A549 (cell line): Measurements from ENCODE around the gene MADD. TPM values are rescaled to one million over a fixed set of nuclear protein-coding genes. Genes with fewer than 3 reads are reported as not detected.

Experiments
- ATAC-seq, 2 experiments: fragments of 200-7000 bp in 1 of 2; fragments of >200 bp in 1 of 2; cut with Nextera tagmentation in 1 of 2; cut with Tn5 transposase in 1 of 2; 3 replicates each; pipeline versions ENCODE4 v1.8.0 to v1.9.1; 2018 to 2020; ENCODE audit warnings: mild to moderate bottlenecking in 1 of 2, moderate library complexity in 1 of 2
- CTCF ChIA-PET: fragments of 300-600 bp; sonication (Branson Sonifier 250); formaldehyde crosslinking; extraction: SDS; loops from one replicate; lab custom pipeline; 2021; ENCODE audit warnings: antibody characterized with exemption, inconsistent platforms; lab: Yijun Ruan, JAX
- POLR2A ChIA-PET: fragments of 350-600 bp; formaldehyde crosslinking; extraction: SDS; loops from one replicate; lab custom pipeline; 2021; ENCODE audit warnings: antibody characterized with exemption, inconsistent platforms; lab: Yijun Ruan, JAX
- DNase-seq, 2 experiments: peaks; one replicate each; pipeline versions ENCODE4 v3.0.0 to v3.0.0-alpha.2; 2011 to 2016; ENCODE audit warnings: low read depth in 1 of 2, low spot score in 1 of 2
- FAIRE-seq: peaks from 2 replicates; lab custom pipeline; 2011; peaks lifted over from hg19 to GRCh38; lab: Jason Lieb, UNC
- H3K27ac ChIP-seq, 2 experiments: fragments of >200 bp; sonication (Bioruptor Twin); formaldehyde crosslinking; 3 replicates each; pipeline ENCODE4 v1.5.1; 2016 to 2017
- H3K4me1 ChIP-seq: fragments of >200 bp; sonication (Bioruptor Twin); formaldehyde crosslinking; 3 replicates; pipeline ENCODE4 v1.6.1; 2016
- H3K4me2 ChIP-seq: fragments of >200 bp; sonication (Bioruptor Twin); formaldehyde crosslinking; 3 replicates; pipeline ENCODE4 v1.6.1; 2016
- H3K4me3 ChIP-seq: fragments of >200 bp; sonication (Bioruptor Twin); formaldehyde crosslinking; 3 replicates; pipeline ENCODE4 v1.5.1; 2016
- H3K9me3 ChIP-seq: fragments of >200 bp; sonication (Bioruptor Twin); formaldehyde crosslinking; 3 replicates; pipeline ENCODE4 v1.6.1; 2016
- ATOH8 ChIP-seq: fragments of 250-450 bp; sonication (Bioruptor Pico); IDR thresholded peaks from 2 replicates; pipeline ENCODE4 v1.5.0; 2020; ENCODE audit warnings: low read depth, mild to moderate bottlenecking, moderate library complexity
- BCL3 ChIP-seq: fragments of >200 bp; sonication (Bioruptor Twin); formaldehyde crosslinking; IDR thresholded peaks from 3 replicates; pipeline ENCODE4 v1.6.1; 2016
- CEBPB ChIP-seq, 2 experiments: fragments of >200 bp in 1 of 2; sonication (Bioruptor Twin) in 1 of 2; formaldehyde crosslinking in 1 of 2; IDR thresholded peaks; 2 replicates each; pipeline ENCODE4 v1.6.1; 2012 to 2016
- CTCF ChIP-seq: fragments of >200 bp; sonication (Bioruptor Twin); formaldehyde crosslinking; IDR thresholded peaks from 3 replicates; pipeline ENCODE4 v1.5.1; 2016
- E2F6 ChIP-seq: IDR thresholded peaks from 2 replicates; pipeline ENCODE4 v1.6.1; 2012; ENCODE audit warnings: low read depth, borderline replicate concordance
- EHF ChIP-seq: fragments of 250-450 bp; sonication (Bioruptor Pico); IDR thresholded peaks from 2 replicates; pipeline ENCODE4 v1.5.0; 2020; ENCODE audit warnings: mild to moderate bottlenecking
- ESRRA ChIP-seq: fragments of 150-350 bp; IDR thresholded peaks from 2 replicates; pipeline ENCODE4 v1.6.1; 2014; ENCODE audit warnings: mild to moderate bottlenecking, low read length, borderline replicate concordance
- FOSB ChIP-seq: fragments of 250-450 bp; sonication (Bioruptor Pico); IDR thresholded peaks from 2 replicates; pipeline ENCODE4 v1.5.0; 2020; ENCODE audit warnings: mild to moderate bottlenecking, moderate library complexity
- HDAC2 ChIP-seq: fragments of 200-600 bp; sonication (generic); IDR thresholded peaks from 2 replicates; pipeline ENCODE4 v1.6.1; 2016
- HES2 ChIP-seq: fragments of >200 bp; sonication (Bioruptor Twin); formaldehyde crosslinking; IDR thresholded peaks from 2 replicates; pipeline ENCODE4 v1.6.1; 2016
- HEYL ChIP-seq: fragments of 250-450 bp; sonication (Bioruptor Pico); IDR thresholded peaks from 2 replicates; pipeline ENCODE4 v1.8.0; 2021; ENCODE audit warnings: mild to moderate bottlenecking, moderate library complexity
- NFE2L2 ChIP-seq: fragments of 150-350 bp; conservative IDR thresholded peaks from 2 replicates; pipeline ENCODE4 v1.6.1; 2014; ENCODE audit warnings: low read length
- NR3C1 ChIP-seq: fragments of >200 bp; sonication (Bioruptor Twin); formaldehyde crosslinking; IDR thresholded peaks from 3 replicates; pipeline ENCODE4 v1.6.1; 2017
- PBX3 ChIP-seq: IDR thresholded peaks from 2 replicates; pipeline ENCODE4 v1.6.1; 2012
- POLR2AphosphoS2 ChIP-seq: conservative IDR thresholded peaks from 2 replicates; pipeline ENCODE4 v1.6.1; 2012; ENCODE audit warnings: low read length, improper control_type of control experiment, inconsistent platforms
- RAD21 ChIP-seq, 2 experiments: fragments of >200 bp in 1 of 2; sonication (Bioruptor Twin) in 1 of 2; formaldehyde crosslinking in 1 of 2; IDR thresholded peaks in 1 of 2; conservative IDR thresholded peaks in 1 of 2; 2 replicates in 1 of 2; 3 replicates in 1 of 2; pipeline ENCODE4 v1.6.1; 2012 to 2018; ENCODE audit warnings: inconsistent platforms in 1 of 2
- RARB ChIP-seq: fragments of 250-450 bp; sonication (Bioruptor Pico); IDR thresholded peaks from 2 replicates; pipeline ENCODE4 v1.8.0; 2021; ENCODE audit warnings: mild to moderate bottlenecking, moderate library complexity
- RCOR1 ChIP-seq: fragments of 150-350 bp; IDR thresholded peaks from 2 replicates; pipeline ENCODE4 v1.6.1; 2014; ENCODE audit warnings: antibody characterized with exemption, low read length, low read depth
- SREBF2 ChIP-seq: fragments of 450-650 bp; IDR thresholded peaks from 2 replicates; pipeline ENCODE4 v1.6.1; 2014; ENCODE audit warnings: mild to moderate bottlenecking, moderate library complexity
- ZSCAN20 ChIP-seq: fragments of 250-450 bp; sonication (Bioruptor Pico); IDR thresholded peaks from 2 replicates; pipeline ENCODE4 v1.8.0; 2022; ENCODE audit warnings: mild to moderate bottlenecking, moderate library complexity
- WGBS: methylation state at CpG from one replicate; pipeline ENCODE4 v1.1.6; 2017; ENCODE audit errors: missing lambda C conversion rate; 5-methylcytosine and 5-hydroxymethylcytosine counted together
- polyA plus RNA-seq, 4 experiments: library from polyadenylated mRNA; depleted of rRNA in 3 of 4; stranded (reverse); fragments of >200 nt; fragmentation: RNase III in 1 of 4; extraction: RNeasy Plus Mini Kit Qiagen cat#74134 plus additional on column Dnase treatment in 1 of 4; gene quantifications; 2 replicates in 3 of 4; 3 replicates in 1 of 4; pipeline ENCODE4 v1.2.3, GENCODE V29; 2011 to 2017

Gene MADD
- polyA plus RNA-seq, 2 of the 4 experiments (the other 2 are of a cell fraction), result 16.7 to 25.2 TPM

GRCh38 chr11:47350315-47350714 is 80.4 kb downstream of the MADD start:
- CTCF ChIA-PET, result interaction anchor here (0.6 to 4.3 kb wide), 7 partner anchors 17 to 190 kb away, joined by 3 to 21 read pairs (median 5); partner anchors contain the start of genes ARFGAP2 and NR1H3

More at GRCh38 chr11:47350315-47350714, 80.4 kb downstream of the MADD start:
- POLR2A ChIA-PET, result no interaction called here
- no peaks in the 10 kb centered on the region for H3K9me3 ChIP-seq
- no peak for FAIRE-seq
- no peak for ATAC-seq
- H3K4me1 ChIP-seq, result peaks cover 4% of the 10 kb centered on the region; the same call in 1 of the 3 replicates
- TF ChIP-seq RARB (CRISPR knock-in tag) (no peak), HEYL (CRISPR knock-in tag) (no peak), ATOH8 (CRISPR knock-in tag) (no peak), EHF (no peak), ESRRA (no peak), E2F6 (no peak), RAD21 (conservative IDR thresholded peaks at IDR 0.05 in 1 of 2, IDR thresholded peaks at IDR 0.05 in 1 of 2) (no peak), PBX3 (no peak), FOSB (CRISPR knock-in tag) (no peak), ZSCAN20 (CRISPR knock-in tag) (no peak), NR3C1 (no peak), HDAC2 (no peak), RCOR1 (no peak), CEBPB (IDR thresholded peaks at IDR 0.05) (no peak), BCL3 (no peak), HES2 (no peak), CTCF (no peak), POLR2AphosphoS2 (no peak), SREBF2 (no peak), NFE2L2 (no peak)
- no peak overlapping the region for H3K27ac ChIP-seq
- 62% methylated on average over 6 of the region's 9 CpGs for WGBS
- no peak for DNase-seq
- H3K4me3 ChIP-seq, result no peak overlapping the region
- H3K4me2 ChIP-seq, result no peak overlapping the region
